HG02642 (cell line): Measurements from ENCODE around the gene SHOC2.

Source experiments
- ATAC-seq: cut with Tn5 transposase; IDR thresholded peaks from one replicate; pipeline ENCODE4 v1.9.1; 2021; ENCODE audit warnings: mild to moderate bottlenecking; ENCODE audit not compliant: unreplicated experiment, poor library complexity

The SHOC2 gene

DNA sequence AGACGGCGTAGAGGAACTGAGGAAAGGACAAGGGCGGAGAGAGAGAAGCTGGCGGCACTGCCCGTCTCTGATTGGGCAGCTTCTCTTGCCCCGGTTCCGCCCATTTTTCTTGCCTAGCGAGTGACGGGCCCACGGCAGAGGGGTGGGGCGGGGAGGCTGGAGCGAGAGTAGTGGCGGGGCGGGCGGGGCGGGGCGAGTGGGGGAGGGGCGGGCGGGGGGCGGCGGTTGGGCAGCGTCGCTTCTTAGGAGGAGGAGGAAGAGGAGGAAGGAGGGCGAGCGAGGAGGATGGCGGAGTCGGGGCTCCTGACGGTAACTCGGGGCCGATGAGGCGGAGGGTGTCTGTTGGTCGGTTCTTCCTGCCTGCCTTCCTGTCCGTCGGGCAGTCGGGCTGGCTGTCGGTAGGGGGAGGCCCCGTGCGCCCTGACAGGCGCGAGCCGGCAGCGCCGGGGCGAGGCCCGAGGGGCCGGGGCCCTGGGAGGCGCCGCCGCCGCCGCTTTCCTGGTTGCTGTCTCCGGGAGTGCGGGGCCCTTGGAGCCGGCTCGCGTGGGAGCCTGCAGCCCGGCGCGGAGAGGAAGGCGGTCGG is at the start of gene SHOC2:
Gene SHOC2 (plus strand): TSS at position 256 of the 583 bp plus-strand sequence. CDS start 44,755 bp downstream, outside the sequence.
- ATAC-seq = peak; percentile 23

GRCh38 chr10:110870823-110871297 is 48.5 kb upstream of the SHOC2 start:
- no peak for ATAC-seq

DNA sequence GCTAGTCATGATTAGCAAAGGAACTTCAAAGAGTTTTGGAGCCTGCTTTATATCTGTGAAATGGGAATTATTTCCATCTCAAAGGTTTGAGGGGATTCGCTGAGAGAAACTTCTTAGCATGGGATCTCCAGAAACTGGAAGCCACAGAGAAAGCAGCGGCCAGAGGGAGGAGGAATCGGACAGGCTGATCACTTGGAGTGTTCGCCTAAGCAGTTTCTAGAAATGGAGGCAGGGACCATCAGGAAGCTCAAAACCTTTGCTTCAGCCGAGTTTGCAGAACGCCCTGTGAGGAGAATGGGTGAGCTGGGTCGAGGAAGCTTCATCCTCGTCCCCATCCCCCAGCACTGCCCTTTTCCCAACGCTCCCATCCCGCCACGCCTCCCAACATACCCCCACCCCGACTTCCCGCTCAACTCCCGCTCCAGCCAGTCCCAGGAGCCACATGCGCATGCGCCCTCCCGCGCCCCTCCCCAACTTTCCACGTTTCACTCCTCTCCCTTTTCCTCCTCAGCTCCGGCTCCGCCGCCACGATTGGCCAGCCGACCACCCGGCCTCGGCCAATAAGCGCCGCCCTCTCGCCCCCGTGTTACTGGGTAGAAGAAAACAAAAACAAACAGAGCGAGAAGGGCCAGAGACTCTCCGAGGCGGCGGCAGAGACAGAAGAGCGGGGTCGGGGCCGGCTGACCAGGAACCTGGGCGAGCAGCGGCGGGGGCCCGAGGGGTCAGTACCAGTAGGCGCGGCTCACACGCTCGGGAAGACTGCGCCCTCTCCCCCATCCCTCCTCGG is 47.9 kb upstream of the SHOC2 start, which contains the start of gene PDCD4:
Gene PDCD4 (plus strand): TSS at position 631 of the 787 bp plus-strand sequence. CDS start 4,100 bp downstream, outside the sequence.
- ATAC-seq = peak; percentile 85

GRCh38 chr10:110872145-110872983 is 47.0 kb upstream of the SHOC2 start:
- peak; percentile 55 for ATAC-seq

DNA sequence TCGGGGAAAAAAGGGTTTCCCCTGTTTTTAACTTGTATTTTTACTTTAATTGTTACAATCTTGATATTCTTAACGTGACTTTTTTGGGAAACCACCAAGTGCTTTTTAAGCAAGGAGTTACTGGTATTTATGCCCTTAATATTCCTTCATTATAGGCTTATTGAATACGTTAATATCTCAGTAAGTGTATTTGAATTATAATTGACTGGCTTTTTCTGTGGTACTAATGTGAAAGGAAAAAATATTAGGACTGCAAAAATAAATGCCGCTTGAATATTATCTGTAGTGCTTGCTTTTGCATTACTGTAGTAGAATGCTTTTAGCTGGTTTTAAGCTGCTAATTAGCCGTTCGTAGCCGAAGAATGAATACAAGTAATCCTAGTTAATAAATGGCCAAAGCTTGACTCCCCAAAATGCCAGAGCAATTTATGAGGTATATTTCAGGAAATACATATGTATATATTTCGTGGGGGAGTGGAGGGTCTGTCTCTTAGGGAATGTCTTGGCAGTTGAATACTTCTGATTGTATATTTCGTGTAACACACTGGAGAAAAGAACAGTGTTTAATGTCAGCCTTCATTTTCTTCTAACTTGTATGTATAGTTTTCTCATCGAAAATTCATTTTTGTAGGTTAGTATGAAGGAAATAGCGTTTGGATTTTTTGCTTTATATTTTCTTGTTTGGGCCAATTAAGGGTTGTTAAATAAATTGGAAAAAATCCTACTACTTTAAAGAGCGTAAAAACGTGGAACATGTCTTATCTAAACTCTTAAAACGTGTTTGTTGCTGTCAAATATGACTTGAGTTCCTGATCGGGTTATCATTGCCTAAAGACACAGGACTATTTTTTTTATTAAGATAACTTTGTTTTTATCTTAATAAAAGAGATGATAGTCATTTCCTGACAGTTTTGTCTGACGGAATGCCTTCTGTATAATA is 46.1 kb upstream of the SHOC2 start:
- ATAC-seq = no peak

GRCh38 chr10:110873951-110874350 is 45.5 kb upstream of the SHOC2 start:
- no peak for ATAC-seq

- ATAC-seq = no peak
Measured at GRCh38 chr10:110876000-110876399, 43.4 kb upstream of the SHOC2 start.

DNA sequence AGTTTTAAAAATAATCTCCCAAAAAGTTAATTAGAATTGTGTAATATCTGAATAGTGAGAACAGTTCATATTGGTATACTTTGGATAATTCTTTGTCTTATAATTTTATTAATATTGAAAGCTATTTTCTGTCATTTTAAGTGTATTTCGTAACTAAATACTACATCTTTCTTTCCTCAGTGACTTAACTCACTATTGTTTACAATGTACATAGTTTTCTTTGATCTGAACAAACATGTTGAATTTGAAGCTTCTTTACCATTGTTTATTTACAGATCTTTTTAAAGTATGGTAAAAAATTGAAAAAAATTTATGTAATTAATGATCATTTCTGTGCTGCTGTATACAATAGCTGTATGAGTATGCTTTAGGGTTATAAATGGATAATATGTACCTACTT is 42.6 kb upstream of the SHOC2 start:
- no peak for ATAC-seq

DNA sequence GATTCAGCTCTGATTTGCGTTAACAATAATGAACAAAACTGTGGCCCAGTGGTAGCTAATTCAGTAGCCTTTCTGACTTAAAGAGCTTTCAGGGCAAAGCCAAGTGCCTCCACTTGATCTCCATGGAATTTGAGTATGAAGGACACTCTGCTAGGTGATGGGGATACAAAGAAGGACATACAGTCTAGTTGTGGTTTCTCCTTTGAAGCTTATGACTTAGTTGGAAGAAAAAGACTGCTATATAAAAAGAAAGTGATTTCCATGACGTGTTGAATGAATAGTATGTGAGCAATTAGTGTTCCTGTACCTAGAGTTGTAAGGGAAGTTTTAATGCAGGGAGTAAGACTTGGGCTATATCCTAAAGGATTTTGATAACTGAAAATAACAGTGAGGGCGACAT is 39.4 kb upstream of the SHOC2 start:
- ATAC-seq = no peak

GRCh38 chr10:110881247-110881646 is 38.2 kb upstream of the SHOC2 start:
- no peak for ATAC-seq

DNA sequence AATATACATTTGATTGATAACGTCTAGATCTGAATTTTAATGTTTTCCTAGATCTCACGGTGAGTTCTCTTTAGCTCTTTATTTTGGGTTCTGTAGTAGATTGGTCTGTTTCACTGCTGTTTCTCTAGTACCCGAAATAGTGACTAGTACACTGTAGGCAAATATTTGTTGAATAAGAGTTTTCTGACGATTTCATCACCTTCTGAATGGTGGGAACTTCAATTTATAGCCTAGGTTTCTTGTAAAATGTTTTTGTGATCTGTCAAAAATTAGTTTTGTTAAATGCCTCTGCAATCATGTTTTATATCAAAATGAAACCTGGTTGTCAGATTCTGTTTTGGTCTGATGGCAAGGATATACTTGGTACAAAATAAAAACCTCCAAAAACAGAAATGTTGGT is 37.5 kb upstream of the SHOC2 start:
- no peak for ATAC-seq

DNA sequence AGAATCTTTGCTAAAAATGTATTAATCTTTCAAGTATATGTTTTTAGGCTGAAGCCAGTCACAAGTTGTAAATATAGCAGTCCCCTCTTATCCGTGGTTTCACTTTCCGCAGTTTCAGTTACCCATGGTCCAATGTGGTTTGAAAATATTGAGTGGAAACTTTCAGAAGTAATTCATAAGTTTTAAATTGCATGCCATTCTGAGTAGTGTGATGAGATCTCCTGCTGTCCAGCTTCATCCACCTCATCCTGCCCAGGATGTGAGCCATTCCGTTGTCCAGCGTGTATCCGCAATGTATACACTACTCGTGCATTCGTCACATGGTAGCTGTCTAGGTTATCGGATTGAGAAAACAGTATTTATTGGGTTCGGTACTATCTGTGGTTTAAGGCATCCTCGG is 35.5 kb upstream of the SHOC2 start:
- no peak for ATAC-seq

GRCh38 chr10:110885932-110886674 is 33.3 kb upstream of the SHOC2 start:
- no peak for ATAC-seq

GRCh38 chr10:110887560-110887959 is 31.8 kb upstream of the SHOC2 start:
- ATAC-seq = no peak

DNA sequence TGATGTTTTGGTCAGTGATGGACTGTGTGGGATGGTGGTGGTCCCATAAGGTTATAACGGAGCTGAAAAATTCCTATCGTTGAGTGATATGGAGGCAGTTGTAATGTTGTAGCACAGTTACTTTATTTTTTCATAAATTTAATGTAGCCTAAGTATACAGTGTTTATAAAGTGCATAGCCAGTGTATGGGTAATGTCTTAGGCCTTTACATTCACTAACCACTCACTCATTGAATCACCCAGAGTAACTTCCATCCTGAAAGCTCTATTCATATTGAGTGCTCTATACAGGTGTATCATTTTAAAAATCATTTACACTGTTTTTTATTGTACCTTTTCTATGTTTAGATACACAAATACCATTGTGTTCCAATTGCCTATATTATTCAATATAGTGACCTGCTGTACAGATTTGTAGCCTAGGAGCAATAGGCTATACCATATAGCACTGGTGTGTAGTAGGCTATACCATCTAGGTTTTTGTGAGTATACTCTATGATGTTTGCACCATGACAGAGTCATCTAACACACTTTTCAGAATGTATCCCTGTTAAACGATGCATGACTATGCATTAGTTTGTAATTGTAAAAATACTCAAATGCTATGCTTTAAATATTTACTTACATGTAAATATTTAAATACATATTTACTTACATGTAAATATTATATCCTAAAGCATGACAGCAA is 26.7 kb upstream of the SHOC2 start:
- ATAC-seq = no peak

GRCh38 chr10:110893559-110894179 is 25.7 kb upstream of the SHOC2 start:
- peak; percentile 69 for ATAC-seq

GRCh38 chr10:110897184-110897583 is 22.2 kb upstream of the SHOC2 start:
- no peak for ATAC-seq

GRCh38 chr10:110898391-110898790 is 21.0 kb upstream of the SHOC2 start:
- ATAC-seq = no peak
